Activated B cell treated with CpG ODN at 0.5 μM for 24 hours (primary cell): ENCODE measurements around the gene NDUFS2. TPM values are rescaled to one million over a fixed set of nuclear protein-coding genes. Genes with fewer than 3 reads are reported as not detected.

Experiments used
- ATAC-seq: fragments of 200-7000 bp; cut with Tn5 transposase; one replicate; pipeline ENCODE4 v1.10.0; 2021; ENCODE audit warnings: low read depth, mild to moderate bottlenecking, moderate library complexity
- CTCF ChIA-PET: fragments of 350-600 bp; sonication (Branson Sonifier 250); formaldehyde crosslinking; loops from one replicate; lab custom pipeline; 2021; ENCODE audit warnings: antibody characterized with exemption; lab: Charles Lee
- POLR2A ChIA-PET: fragments of 350-600 bp; sonication (Branson Sonifier 250); formaldehyde crosslinking; loops from one replicate; lab custom pipeline; 2021; ENCODE audit warnings: antibody characterized with exemption; lab: Charles Lee
- DNase-seq: peaks from one replicate; pipeline ENCODE4 v3.0.0; 2022
- H3K27ac Mint-ChIP-seq: one replicate; pipeline ENCODE4 v1.8.0; 2020; ENCODE audit warnings: mixed read lengths
- H3K27me3 Mint-ChIP-seq: one replicate; pipeline ENCODE4 v1.8.0; 2021; ENCODE audit warnings: mixed read lengths
- H3K36me3 Mint-ChIP-seq: one replicate; pipeline ENCODE4 v1.8.0; 2021; ENCODE audit warnings: low read depth, mixed read lengths
- H3K4me1 Mint-ChIP-seq: one replicate; pipeline ENCODE4 v1.8.0; 2021; ENCODE audit warnings: mixed read lengths
- H3K4me3 Mint-ChIP-seq: one replicate; pipeline ENCODE4 v1.8.0; 2020; ENCODE audit warnings: mild to moderate bottlenecking, mixed read lengths
- H3K9me3 Mint-ChIP-seq: one replicate; pipeline ENCODE4 v1.8.0; 2020; ENCODE audit warnings: mixed read lengths
- CTCF ChIP-seq: fragments of 200-600 bp; IDR thresholded peaks from one replicate; pipeline ENCODE4 v1.8.0; 2022; ENCODE audit warnings: antibody characterized with exemption, mild to moderate bottlenecking
- intact Hi-C: fragments of 100-400 bp; cut with micrococcal nuclease; formaldehyde crosslinking; loops from one replicate; pipeline ENCODE4 v1.15.1; 2024
- total RNA-seq: library from RNA; stranded (reverse); gene quantifications from 2 replicates; pipeline ENCODE4 v1.2.3, GENCODE V29; 2022

Gene NDUFS2
- total RNA-seq, 1 donor from 2014 or later, result 73.9 TPM

DNA sequence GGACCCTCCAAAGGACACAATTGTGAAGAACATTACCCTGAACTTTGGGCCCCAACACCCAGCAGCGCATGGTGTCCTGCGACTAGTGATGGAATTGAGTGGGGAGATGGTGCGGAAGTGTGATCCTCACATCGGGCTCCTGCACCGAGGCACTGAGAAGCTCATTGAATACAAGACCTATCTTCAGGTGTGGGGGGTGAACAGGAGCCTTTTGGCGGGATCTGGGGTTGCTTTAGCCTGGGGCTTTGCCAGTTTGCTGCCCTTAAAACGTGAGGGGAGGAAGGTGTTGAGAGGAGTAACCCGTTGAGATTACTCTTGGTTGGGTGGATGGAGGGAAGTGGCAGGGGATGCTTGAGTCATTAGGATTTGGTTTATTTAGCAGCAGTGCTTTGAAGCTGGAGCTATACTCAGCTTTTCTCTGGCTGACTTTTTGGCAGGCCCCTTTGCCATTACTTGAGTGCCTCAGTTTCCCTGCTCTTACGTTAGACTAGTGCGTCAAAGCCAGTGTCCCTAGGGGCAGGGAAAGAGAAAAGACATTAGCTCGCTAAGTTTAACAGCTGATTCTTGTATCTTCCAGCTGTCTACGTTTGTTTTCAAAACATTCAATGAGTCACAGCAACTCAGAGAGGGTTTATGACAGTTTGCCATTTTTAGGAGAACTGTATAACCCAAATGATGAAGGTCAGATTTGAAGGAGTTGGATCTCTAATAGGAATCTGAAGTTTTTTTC is 4.4 kb downstream of the NDUFS2 start:
- peaks cover 36% of the 10 kb centered on the region for H3K4me1 Mint-ChIP-seq
- intact Hi-C loops, result no loop called here
- H3K27ac Mint-ChIP-seq, result no peak overlapping the region
- no peak for DNase-seq
- no peak for TF ChIP-seq CTCF
- no peak overlapping the region for H3K4me3 Mint-ChIP-seq
- POLR2A ChIA-PET, result interaction anchor here (1.0 to 1.8 kb wide), 2 partner anchors 16 to 20 kb away, joined by 3 to 4 read pairs; partner anchors contain the start of gene APOA2
- H3K27me3 Mint-ChIP-seq, result no peaks in the 10 kb centered on the region
- ATAC-seq, result no peak
- no peaks in the 10 kb centered on the region for H3K9me3 Mint-ChIP-seq
- CTCF ChIA-PET, result interaction anchor here (1.2 kb wide), 1 partner anchor 25 kb away, joined by 5 read pairs; no protein-coding TSS in a partner anchor
- H3K36me3 Mint-ChIP-seq, result peaks cover 77% of the 10 kb centered on the region

GRCh38 chr1:161207173-161207572 is 5.0 kb downstream of the NDUFS2 start:
- ChIA-PET CTCF (no interaction called here), POLR2A (interaction anchor here (1.8 kb wide), 1 partner anchor 21 kb away, joined by 4 read pairs; no protein-coding TSS in a partner anchor)
- Mint-ChIP-seq H3K36me3 (peaks cover 82% of the 10 kb centered on the region), H3K4me1 (peaks cover 30% of the 10 kb centered on the region), H3K9me3 (no peaks in the 10 kb centered on the region), H3K27ac (no peak overlapping the region), H3K27me3 (no peaks in the 10 kb centered on the region), H3K4me3 (no peak overlapping the region)
- DNase-seq, result no peak
- ATAC-seq, result no peak
- no peak for TF ChIP-seq CTCF
- intact Hi-C loops, result no loop called here

DNA sequence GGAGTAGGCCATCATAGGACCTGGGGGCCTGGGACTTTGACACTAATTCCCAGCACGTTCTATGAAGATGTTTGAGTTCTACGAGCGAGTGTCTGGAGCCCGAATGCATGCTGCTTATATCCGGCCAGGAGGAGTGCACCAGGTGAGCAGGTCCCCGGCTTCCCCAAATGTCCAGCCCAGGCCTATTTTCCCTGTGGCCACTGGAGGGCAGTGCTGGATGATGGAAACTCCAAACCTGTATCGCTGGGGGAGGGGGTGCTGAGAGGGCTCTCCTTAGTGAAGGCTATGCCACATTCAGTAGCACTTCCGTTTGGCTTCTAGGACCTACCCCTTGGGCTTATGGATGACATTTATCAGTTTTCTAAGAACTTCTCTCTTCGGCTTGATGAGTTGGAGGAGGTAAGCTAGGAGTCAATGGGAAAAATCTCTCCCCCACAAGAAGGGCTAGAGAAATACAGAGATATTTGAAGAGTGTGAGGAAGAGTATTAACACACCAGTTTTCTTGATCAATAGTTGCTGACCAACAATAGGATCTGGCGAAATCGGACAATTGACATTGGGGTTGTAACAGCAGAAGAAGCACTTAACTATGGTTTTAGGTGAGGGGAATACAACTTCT is 7.7 kb downstream of the NDUFS2 start:
- Mint-ChIP-seq H3K27me3 (no peaks in the 10 kb centered on the region), H3K4me3 (no peak overlapping the region), H3K4me1 (peaks cover 9% of the 10 kb centered on the region), H3K9me3 (no peaks in the 10 kb centered on the region), H3K27ac (no peak overlapping the region), H3K36me3 (peaks cover 90% of the 10 kb centered on the region)
- intact Hi-C loops, result loop anchor here (1.0 kb wide), 4 partner anchors 15 to 172 kb away; no protein-coding TSS in a partner anchor
- ChIA-PET POLR2A (interaction anchor here (1.1 to 2.0 kb wide), 3 partner anchors 8 to 96 kb away, joined by 3 to 5 read pairs (median 4); partner anchors contain the start of gene NDUFS2), CTCF (interaction anchor here (0.6 to 3.6 kb wide), 8 partner anchors 8 to 172 kb away, joined by 3 to 27 read pairs (median 6); partner anchors contain the start of genes APOA2, NDUFS2, PPOX and TOMM40L)
- TF ChIP-seq CTCF, result no peak
- DNase-seq (peak; percentile 52), ATAC-seq (peak; percentile 97)

GRCh38 chr1:161214369-161214768 is 12.2 kb downstream of the NDUFS2 start:
- no peak for DNase-seq
- ChIA-PET CTCF (no interaction called here), POLR2A (no interaction called here)
- Mint-ChIP-seq H3K4me1 (peaks cover 25% of the 10 kb centered on the region), H3K27ac (no peak overlapping the region), H3K4me3 (no peak overlapping the region), H3K36me3 (peaks cover 57% of the 10 kb centered on the region), H3K27me3 (peaks cover 2% of the 10 kb centered on the region), H3K9me3 (no peaks in the 10 kb centered on the region)
- no peak for TF ChIP-seq CTCF
- intact Hi-C loops, result no loop called here
- ATAC-seq, result no peak

GRCh38 chr1:161215076-161215475 is 12.9 kb downstream of the NDUFS2 start, which contains the start of gene FCER1G:
TSS of gene FCER1G (plus strand) at chr1:161215295. CDS start at chr1:161215322, 27 bp downstream.
- intact Hi-C loops, result no loop called here
- H3K27ac Mint-ChIP-seq, result no peak within 1 kb of the TSS
- DNase-seq (no peak), ATAC-seq (no peak)
- no peaks in the 10 kb centered on the region for H3K9me3 Mint-ChIP-seq
- H3K4me3 Mint-ChIP-seq, result no peak within 1 kb of the TSS
- peaks cover 50% of the 10 kb centered on the region for H3K36me3 Mint-ChIP-seq
- ChIA-PET CTCF (interaction anchor here (0.9 to 1.0 kb wide), 2 partner anchors 11 to 23 kb away, joined by 3 read pairs; partner anchors contain the start of gene TOMM40L), POLR2A (no interaction called here)
- no peak for TF ChIP-seq CTCF
- H3K4me1 Mint-ChIP-seq, result peaks cover 23% of the 10 kb centered on the region
- peaks cover 8% of the 10 kb centered on the region for H3K27me3 Mint-ChIP-seq
